ENCODE measurements around the gene SLC12A4. TPM values are rescaled to one million over a fixed set of nuclear protein-coding genes. Genes with fewer than 3 reads are reported as not detected.
A peak's percentile ranks its signal among the peaks of the same experiment; 100 is the strongest.
"Not testable (repeated sequence)": the region's sequence is repeated elsewhere in the genome, so short reads cannot be mapped to it uniquely, and the experiment has no call there.

The SLC12A4 gene
- total RNA-seq, 4 donors from 2014 or later: 10.7 to 83.3 (median 33.6) TPM

- Histone ChIP-seq H3K36me3 (no peaks in the 10 kb centered on the region), H3K27ac (no peak overlapping the region), H3K4me1 (peaks cover 3 to 30% (median 11%) of the 10 kb centered on the region in 4 donors), H3K4me3 (no peak overlapping the region), H3K27me3 (no peaks in the 10 kb centered on the region), H3K9me3 (no peaks in the 10 kb centered on the region)
- DNase-seq: no peak
- TF ChIP-seq POLR2A (IDR thresholded peaks at IDR 0.05) (no peak), CTCF (IDR thresholded peaks at IDR 0.05) (no peak)
These were observed 28.2 kb upstream of the SLC12A4 start for GRCh38 chr16:67996666-67997065.

GRCh38 chr16:67995423-67995822 is 27.0 kb upstream of the SLC12A4 start:
- TF ChIP-seq POLR2A (IDR thresholded peaks at IDR 0.05): no peak
- no peaks in the 10 kb centered on the region for H3K36me3 ChIP-seq
- no peak overlapping the region for H3K4me3 ChIP-seq
- H3K4me1 ChIP-seq: peaks cover 3 to 27% (median 11%) of the 10 kb centered on the region in 4 donors
- no peaks in the 10 kb centered on the region for H3K27me3 ChIP-seq
- no peaks in the 10 kb centered on the region for H3K9me3 ChIP-seq
- no peak for DNase-seq
- peak overlapping the region in 2 of 4 donors; percentile 41 to 74 for H3K27ac ChIP-seq

GRCh38 chr16:67994040-67994408 is 25.6 kb upstream of the SLC12A4 start:
- DNase-seq: not testable (repeated sequence)

GRCh38 chr16:67993207-67994039 is 25.0 kb upstream of the SLC12A4 start:
- no peaks in the 10 kb centered on the region for H3K9me3 ChIP-seq
- H3K27ac ChIP-seq: peak overlapping the region; percentile 36 to 81 (median 72)
- H3K4me3 ChIP-seq: peak overlapping the region in 3 of 4 donors; percentile 13 to 51 (median 45)
- H3K27me3 ChIP-seq: no peaks in the 10 kb centered on the region
- no peaks in the 10 kb centered on the region for H3K36me3 ChIP-seq
- DNase-seq: peak; percentile 85 to 94 (median 86)
- TF ChIP-seq POLR2A (IDR thresholded peaks at IDR 0.05): peak in 1 of 2 donors; percentile 42
- TF ChIP-seq CTCF (IDR thresholded peaks at IDR 0.05): peak; percentile 96 to 99 (median 98)
- H3K4me1 ChIP-seq: peaks cover 3 to 19% (median 11%) of the 10 kb centered on the region in 4 donors

More at GRCh38 chr16:67994040-67994408, 25.6 kb upstream of the SLC12A4 start:
- not testable (repeated sequence) for H3K9me3 ChIP-seq, H3K27me3 ChIP-seq, H3K36me3 ChIP-seq
- Histone ChIP-seq H3K4me1 (peaks cover 3 to 19% (median 11%) of the 10 kb centered on the region in 4 donors), H3K4me3 (peak overlapping the region in 2 of 4 donors; percentile 13 to 45), H3K27ac (peak overlapping the region; percentile 36 to 81 (median 72))

- DNase-seq: no peak
- Histone ChIP-seq H3K27ac (peak overlapping the region; percentile 36 to 81 (median 72)), H3K27me3 (no peaks in the 10 kb centered on the region), H3K4me3 (peak overlapping the region in 2 of 4 donors; percentile 13 to 51), H3K4me1 (peaks cover 3 to 19% (median 8%) of the 10 kb centered on the region in 4 donors), H3K36me3 (no peaks in the 10 kb centered on the region), H3K9me3 (no peaks in the 10 kb centered on the region)
- TF ChIP-seq CTCF (IDR thresholded peaks at IDR 0.05) (no peak), POLR2A (IDR thresholded peaks at IDR 0.05) (no peak)
These were observed 24.3 kb upstream of the SLC12A4 start for GRCh38 chr16:67992661-67993206.

- no peaks in the 10 kb centered on the region for H3K27me3 ChIP-seq
- H3K27ac ChIP-seq: no peak overlapping the region
- H3K4me3 ChIP-seq: no peak overlapping the region
- TF ChIP-seq POLR2A (IDR thresholded peaks at IDR 0.05) (no peak), CTCF (IDR thresholded peaks at IDR 0.05) (no peak)
- H3K4me1 ChIP-seq: peaks cover 3 to 12% (median 10%) of the 10 kb centered on the region in 4 donors
- no peaks in the 10 kb centered on the region for H3K36me3 ChIP-seq
- no peak for DNase-seq
- H3K9me3 ChIP-seq: no peaks in the 10 kb centered on the region
These were observed 21.6 kb upstream of the SLC12A4 start for GRCh38 chr16:67990018-67990386.
